C4-2B (cell line): ENCODE measurements around the gene TMEFF2.

Source experiments
- ZFX ChIP-seq: fragments of 450-650 bp; IDR thresholded peaks from 2 replicates; pipeline ENCODE4 v1.6.1; 2017
- TF ChIP-seq, protein P1 (sequence below): fragments of 450-650 bp; conservative IDR thresholded peaks from 2 replicates; pipeline ENCODE4 v1.5.1; 2017; ENCODE audit warnings: mild to moderate bottlenecking

DNA sequence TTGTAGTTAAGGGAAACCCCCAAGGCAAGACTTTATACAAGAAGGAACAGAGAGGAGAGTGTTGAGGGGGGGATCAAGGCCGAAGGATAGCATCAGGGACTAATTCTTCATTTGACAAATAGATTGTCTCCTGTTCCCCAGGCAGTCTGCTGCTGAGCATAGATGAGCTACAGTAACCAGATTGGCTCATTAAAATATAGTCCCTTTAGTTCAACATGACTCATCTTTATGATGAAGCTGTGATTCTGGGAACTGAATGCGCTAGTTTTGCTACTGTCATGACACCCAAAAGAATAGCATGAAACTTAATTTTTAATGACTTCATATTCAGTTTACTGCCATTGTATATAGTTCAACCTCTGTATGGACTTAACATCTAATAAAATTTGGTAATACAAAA is 35.5 kb downstream of the TMEFF2 start:
- TF ChIP-seq, protein P1, sequence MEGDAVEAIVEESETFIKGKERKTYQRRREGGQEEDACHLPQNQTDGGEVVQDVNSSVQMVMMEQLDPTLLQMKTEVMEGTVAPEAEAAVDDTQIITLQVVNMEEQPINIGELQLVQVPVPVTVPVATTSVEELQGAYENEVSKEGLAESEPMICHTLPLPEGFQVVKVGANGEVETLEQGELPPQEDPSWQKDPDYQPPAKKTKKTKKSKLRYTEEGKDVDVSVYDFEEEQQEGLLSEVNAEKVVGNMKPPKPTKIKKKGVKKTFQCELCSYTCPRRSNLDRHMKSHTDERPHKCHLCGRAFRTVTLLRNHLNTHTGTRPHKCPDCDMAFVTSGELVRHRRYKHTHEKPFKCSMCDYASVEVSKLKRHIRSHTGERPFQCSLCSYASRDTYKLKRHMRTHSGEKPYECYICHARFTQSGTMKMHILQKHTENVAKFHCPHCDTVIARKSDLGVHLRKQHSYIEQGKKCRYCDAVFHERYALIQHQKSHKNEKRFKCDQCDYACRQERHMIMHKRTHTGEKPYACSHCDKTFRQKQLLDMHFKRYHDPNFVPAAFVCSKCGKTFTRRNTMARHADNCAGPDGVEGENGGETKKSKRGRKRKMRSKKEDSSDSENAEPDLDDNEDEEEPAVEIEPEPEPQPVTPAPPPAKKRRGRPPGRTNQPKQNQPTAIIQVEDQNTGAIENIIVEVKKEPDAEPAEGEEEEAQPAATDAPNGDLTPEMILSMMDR, result no peak
- no peak for TF ChIP-seq ZFX
